Amniotic stem cell (primary cell): ENCODE measurements around the gene GRIK1.

Experiments
- DNase-seq: peaks from one replicate; lab custom pipeline; 2025; lab: John Stamatoyannopoulos, UW

The GRIK1 gene

DNA sequence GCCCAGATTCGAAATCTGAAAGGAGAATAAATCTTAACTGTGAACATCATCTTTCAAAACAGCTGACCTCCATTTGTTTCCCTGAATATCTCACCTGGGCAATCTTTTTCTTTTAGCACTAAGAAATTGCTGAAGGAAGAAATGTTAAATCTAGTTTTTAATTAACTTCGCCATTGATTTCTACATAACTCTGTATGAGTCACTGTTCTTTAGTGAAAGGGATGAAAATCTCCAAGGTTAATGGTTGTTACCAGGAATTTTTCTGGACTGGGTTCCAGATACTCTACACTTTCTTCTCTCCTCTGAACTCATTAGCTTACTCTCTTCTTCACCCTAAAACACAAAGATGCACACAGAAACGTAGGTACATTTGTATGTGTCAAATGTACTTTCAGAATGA lies 405.3 kb downstream of the GRIK1 start:
- DNase-seq = no peak

DNA sequence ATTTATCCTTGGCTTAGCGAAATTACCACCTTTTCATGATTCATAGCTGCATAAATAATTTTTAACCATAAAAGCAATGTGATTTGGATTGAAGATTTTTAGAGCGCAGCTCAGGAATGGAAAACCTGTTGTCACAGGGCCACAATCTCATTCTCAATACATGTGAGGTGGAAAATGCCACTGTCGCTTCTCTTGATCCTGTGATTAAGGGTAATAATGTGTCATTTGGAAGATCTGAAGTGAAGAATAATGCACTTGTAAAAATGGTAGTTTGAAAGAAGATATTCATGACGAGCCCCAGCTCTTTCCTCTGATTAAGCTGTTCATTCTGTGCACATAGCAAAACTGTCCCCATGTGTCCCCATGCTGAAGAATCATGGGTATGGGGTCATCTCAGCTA lies 410.7 kb downstream of the GRIK1 start:
- no peak for DNase-seq

- DNase-seq = no peak
Observed at GRCh38 chr21:29526545-29526944, 413.3 kb downstream of the GRIK1 start.

DNA sequence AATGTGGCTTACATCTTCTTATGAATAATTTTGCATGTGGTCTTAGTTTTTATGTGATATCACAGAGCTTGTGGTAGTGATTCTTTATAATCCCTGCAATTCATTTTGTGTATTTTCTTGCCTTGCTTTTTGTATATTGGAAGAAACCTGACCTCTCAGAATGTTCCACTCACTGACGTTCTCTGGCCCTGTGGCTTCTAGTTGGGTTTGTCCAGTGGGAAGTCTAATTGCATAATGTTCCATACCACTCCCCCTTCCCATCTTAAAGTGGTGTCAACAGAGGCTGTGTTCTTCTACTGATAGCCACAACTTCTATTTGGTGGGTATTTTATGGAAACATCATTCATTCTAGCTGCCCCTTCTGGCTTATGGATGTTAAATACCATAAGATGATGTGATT lies 415.7 kb downstream of the GRIK1 start:
- no peak for DNase-seq

DNA sequence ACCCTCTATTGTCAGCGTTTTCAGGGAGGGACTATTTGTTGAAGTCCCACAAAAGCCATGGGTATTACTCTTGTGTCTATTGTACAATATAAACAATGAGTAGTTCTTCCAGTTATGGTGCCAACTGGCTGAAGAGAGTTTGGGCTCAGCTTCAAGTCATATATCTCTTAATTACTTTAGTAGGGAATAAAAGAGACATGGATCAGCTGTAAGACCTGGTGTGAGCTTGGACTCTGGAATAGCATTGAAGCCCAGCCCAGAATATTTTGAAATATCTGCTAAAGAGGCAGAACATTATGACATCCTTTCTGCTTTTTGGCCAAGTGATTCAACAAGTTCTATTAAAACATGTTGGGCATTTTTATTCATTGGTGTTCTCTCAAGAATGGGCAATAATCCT lies 416.1 kb downstream of the GRIK1 start:
- DNase-seq = no peak

GRCh38 chr21:29521872-29522271 lies 417.9 kb downstream of the GRIK1 start:
- DNase-seq = no peak

DNA sequence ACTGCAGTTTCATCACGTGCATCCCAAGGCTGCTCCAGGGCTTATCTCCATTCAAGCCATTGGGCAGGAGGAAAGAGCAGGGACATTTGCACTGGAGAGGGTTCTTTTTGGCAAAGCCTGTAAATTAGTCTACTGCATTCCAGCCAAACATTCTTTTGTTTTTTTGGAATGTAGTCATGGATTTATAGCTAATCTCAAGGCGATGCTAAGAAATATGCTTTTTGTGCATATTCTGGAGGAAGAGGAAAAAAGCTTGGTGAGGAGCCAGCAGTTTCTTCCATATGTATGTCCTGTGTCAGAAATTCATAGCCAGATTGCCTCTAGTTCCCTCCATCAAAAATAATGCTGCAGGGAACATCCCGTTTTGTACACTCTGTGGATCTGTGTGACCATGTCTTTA lies 419.6 kb downstream of the GRIK1 start:
- no peak for DNase-seq

- no peak for DNase-seq
Observed at GRCh38 chr21:29514652-29515247, 425.0 kb downstream of the GRIK1 start.

DNA sequence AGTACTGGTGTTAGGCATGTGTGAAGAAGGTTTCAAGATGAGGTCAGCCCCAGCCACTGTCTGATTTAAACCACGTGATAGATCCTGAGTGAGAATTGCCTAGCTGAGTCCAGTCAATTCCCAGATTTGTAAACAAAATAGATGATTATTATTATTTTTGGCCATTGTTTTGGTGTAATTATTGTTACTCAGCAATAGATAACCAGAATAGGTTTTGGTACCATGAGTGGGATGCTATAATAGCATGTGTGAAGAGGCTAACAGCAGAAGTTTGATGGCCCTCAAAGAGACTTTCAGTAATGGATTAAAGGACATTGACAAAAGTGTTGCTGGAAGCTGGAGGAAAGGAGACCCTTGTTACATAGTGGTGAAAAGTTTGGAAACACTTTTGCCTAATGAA lies 426.3 kb downstream of the GRIK1 start:
- no peak for DNase-seq

GRCh38 chr21:29511096-29511495 lies 428.7 kb downstream of the GRIK1 start:
- no peak for DNase-seq

GRCh38 chr21:29509121-29509520 lies 430.7 kb downstream of the GRIK1 start:
- DNase-seq = no peak

DNA sequence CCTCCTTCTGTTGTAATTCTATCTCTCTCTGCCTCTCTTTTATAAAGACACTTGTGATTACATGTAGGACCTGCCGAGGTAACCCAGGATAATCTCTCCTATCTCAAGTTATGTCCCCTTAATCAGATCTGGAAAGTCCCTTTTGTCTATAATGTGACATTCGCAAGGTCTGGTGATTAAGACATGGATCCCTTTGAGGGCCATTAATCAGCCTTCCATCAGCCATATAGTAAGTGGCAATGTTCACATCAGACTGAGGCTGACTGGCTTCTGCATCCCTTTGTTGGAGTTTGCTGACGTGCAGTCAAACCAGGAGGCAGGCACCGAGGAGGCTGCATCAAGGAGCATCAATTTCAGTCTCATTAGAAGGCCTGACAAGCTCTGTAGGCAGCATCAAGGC lies 431.5 kb downstream of the GRIK1 start:
- no peak for DNase-seq

DNA sequence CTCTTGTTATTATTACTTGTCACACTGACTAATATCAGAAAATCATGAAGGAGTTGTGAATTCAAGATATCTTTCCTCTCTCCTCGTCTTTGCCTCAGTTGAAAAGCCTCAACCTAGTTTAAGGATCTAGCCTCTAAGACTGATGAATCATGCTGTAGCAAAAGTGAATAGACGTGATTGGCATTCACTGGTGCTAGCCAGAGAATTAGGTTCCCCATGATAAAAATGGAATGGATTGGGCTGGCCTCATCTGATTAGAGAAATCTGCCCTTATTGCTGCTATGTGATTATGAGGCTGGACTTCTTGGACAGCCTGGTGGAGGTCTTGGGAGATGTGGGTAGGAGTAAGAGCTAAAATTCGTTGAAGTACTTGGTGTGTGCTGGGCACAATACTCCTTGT lies 432.8 kb downstream of the GRIK1 start:
- DNase-seq = no peak

- no peak for DNase-seq
Observed at GRCh38 chr21:29506214-29506613, 433.6 kb downstream of the GRIK1 start.

DNA sequence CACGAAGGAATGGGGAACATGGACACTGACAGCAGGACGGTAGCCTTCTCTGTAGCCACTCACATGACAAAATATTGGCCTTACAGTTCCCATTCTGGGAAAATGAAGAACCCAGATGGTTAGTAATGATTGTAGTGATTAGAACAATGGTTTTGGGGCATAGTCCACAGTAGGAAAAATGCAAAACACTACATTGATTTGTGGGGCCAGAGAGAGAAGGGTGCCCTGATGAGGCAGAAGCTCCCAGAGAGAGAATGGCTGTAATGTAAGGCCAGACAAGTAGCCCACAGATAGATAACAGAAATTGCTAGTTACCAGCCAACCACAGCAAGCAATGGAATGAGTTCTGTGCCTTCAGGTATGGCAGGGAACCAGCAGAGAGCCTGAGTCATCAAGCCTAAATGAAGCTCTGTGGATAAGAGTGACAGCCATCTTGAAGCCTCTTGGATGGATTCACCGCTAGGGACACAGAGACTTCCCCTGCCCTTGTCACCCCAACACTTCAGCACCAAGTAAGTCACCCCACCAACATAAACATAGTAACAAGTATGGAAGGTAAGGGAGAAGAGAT lies 435.0 kb downstream of the GRIK1 start:
- no peak for DNase-seq

DNA sequence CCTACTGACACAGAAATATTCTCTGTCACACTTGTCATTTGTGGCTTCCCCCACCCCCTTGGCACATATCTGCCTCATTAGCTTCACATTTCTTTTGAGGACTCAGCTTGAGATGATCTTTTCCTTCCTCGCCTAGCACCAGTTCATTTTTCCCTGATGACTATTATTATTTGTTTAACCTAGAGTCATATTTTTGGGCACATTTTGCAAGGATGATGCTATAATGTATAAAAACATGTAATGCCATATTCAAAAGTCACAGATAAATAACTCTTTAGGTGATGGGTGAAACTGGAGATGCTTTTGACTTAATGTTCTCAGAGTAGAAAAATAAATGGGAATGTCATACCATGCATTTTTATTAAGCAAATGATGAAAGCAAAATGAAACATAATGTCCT lies 438.3 kb downstream of the GRIK1 start:
- no peak for DNase-seq

DNA sequence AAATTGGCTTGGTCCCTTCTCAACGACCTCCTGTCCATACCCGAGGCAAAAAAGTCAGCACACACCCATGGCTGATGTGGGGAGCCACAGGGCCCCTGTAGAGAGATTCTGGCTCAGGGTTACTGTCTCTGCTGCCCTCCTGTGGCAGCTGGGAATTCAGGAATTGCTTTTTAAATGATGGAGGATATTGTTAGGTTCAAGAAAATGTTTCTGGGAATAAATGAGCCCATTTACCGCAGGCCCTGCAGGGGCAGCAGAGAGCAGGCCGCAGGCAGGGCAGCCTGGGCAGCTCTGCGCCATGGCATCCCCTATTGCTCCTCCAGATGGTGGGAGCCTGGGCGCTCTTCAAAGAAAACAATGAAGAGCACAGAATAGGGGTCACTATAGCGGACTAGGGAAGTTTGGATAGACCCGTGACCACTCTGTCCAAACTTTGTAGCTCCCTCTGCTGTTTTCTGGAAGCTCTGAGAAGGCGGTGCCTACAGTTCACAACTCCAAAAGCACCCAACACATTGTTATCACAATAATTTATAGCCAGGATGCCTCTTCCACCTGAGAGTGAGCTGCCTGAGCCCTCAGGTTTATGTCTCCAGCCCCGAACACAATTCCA lies 440.0 kb downstream of the GRIK1 start:
- DNase-seq = no peak

GRCh38 chr21:29499229-29499628 lies 440.6 kb downstream of the GRIK1 start:
- DNase-seq = no peak

DNA sequence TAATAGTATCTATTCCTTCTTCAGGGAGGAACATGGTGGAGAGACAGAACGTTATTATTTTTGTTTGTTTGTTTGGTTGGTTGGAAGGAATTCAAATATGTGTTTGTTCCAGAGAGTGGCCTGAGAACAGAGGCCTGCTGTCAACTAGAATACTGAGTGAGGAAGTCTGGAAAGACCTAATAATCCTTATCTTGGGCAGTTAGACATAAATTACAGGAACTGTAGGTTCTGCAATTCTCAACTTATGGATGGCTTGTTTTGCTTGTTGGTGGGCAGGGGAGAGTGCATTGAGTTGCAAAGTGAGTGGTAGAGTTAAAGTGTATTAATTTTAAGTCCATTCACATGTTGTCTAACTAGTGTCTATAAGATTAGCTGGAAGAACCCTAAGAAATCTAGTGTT lies 443.5 kb downstream of the GRIK1 start:
- DNase-seq = no peak

GRCh38 chr21:29490016-29490415 lies 449.8 kb downstream of the GRIK1 start:
- no peak for DNase-seq

- no peak for DNase-seq
Observed at GRCh38 chr21:29487154-29487553, 452.6 kb downstream of the GRIK1 start.
